Kidney epithelial cell (primary cell): ENCODE results near the gene PPCDC. TPM values are rescaled to one million over a fixed set of nuclear protein-coding genes. Genes with fewer than 3 reads are reported as not detected.

Experiments used
- DNase-seq: peaks from one replicate; pipeline ENCODE4 v3.0.0-alpha.2; 2010; ENCODE audit warnings: low read depth
- H3K27me3 ChIP-seq: 2 replicates; pipeline ENCODE4 v1.6.0; 2011; ENCODE audit warnings: low read length; ENCODE audit not compliant: control insufficient read depth, insufficient read depth
- H3K36me3 ChIP-seq: 2 replicates; pipeline ENCODE4 v1.5.1; 2011; ENCODE audit warnings: low read length; ENCODE audit not compliant: control insufficient read depth, insufficient read depth
- H3K4me3 ChIP-seq: 2 replicates; pipeline ENCODE4 v1.5.1; 2011; ENCODE audit warnings: low read depth, mild to moderate bottlenecking, control low read depth, low read length
- CTCF ChIP-seq: IDR thresholded peaks from 2 replicates; pipeline ENCODE4 v1.5.1; 2011; ENCODE audit warnings: mild to moderate bottlenecking, moderate library complexity, low read length, control low read depth, inconsistent platforms; ENCODE audit not compliant: insufficient read depth, poor library complexity, severe bottlenecking
- total RNA-seq: library from RNA; depleted of rRNA; stranded (reverse); fragments of >200 nt; gene quantifications from 2 replicates; pipeline ENCODE4 v1.2.3, GENCODE V29; 2015

PPCDC gene
- total RNA-seq, 1 donor from 2014 or later = 25.9 TPM

- Histone ChIP-seq H3K36me3 (no peaks in the 10 kb centered on the region), H3K27me3 (no peaks in the 10 kb centered on the region), H3K4me3 (no peak overlapping the region)
- no peak for DNase-seq
- TF ChIP-seq CTCF = no peak
Observed at GRCh38 chr15:74983725-74984231, 39.6 kb upstream of the PPCDC start.

- DNase-seq = no peak
- Histone ChIP-seq H3K27me3 (no peaks in the 10 kb centered on the region), H3K4me3 (no peak overlapping the region), H3K36me3 (no peaks in the 10 kb centered on the region)
- TF ChIP-seq CTCF = peak; percentile 81
Observed at GRCh38 chr15:74988007-74988800, 35.2 kb upstream of the PPCDC start.

- DNase-seq = no peak
- TF ChIP-seq CTCF = no peak
- no peak overlapping the region for H3K4me3 ChIP-seq
- peaks cover 3% of the 10 kb centered on the region for H3K27me3 ChIP-seq
- no peaks in the 10 kb centered on the region for H3K36me3 ChIP-seq
Observed at GRCh38 chr15:74989527-74989926, 33.9 kb upstream of the PPCDC start.

- TF ChIP-seq CTCF = no peak
- H3K27me3 ChIP-seq = peaks cover 10% of the 10 kb centered on the region
- no peak overlapping the region for H3K4me3 ChIP-seq
- no peak for DNase-seq
- no peaks in the 10 kb centered on the region for H3K36me3 ChIP-seq
Observed at GRCh38 chr15:74992619-74993018, 30.8 kb upstream of the PPCDC start.

GRCh38 chr15:74994236-74994635 lies 29.2 kb upstream of the PPCDC start:
- no peak for DNase-seq
- TF ChIP-seq CTCF = no peak
- Histone ChIP-seq H3K27me3 (peaks cover 10% of the 10 kb centered on the region), H3K4me3 (no peak overlapping the region), H3K36me3 (no peaks in the 10 kb centered on the region)
